Daoy (cell line): Measurements from ENCODE around the gene GIT1. TPM values are rescaled to one million over a fixed set of nuclear protein-coding genes. Genes with fewer than 3 reads are reported as not detected.

Experiments used
- DNase-seq: peaks from one replicate; pipeline ENCODE4 v3.0.0-alpha.2; 2015; ENCODE audit warnings: low read depth
- total RNA-seq: library from RNA; depleted of rRNA; stranded (reverse); fragments of >200 nt; shearing (Covaris generic); gene quantifications from 2 replicates; pipeline ENCODE4 v1.2.3, GENCODE V29; 2014

The GIT1 gene
- total RNA-seq, 1 experiment from 2014 or later, result 22.0 TPM

GRCh38 chr17:29581583-29582253 lies 7.7 kb downstream of the GIT1 start:
- DNase-seq, result no peak

- DNase-seq, result peak; percentile 89
Measured at GRCh38 chr17:29579866-29580771, 9.3 kb downstream of the GIT1 start.

- no peak for DNase-seq
Measured at GRCh38 chr17:29578626-29579485, 10.6 kb downstream of the GIT1 start.

GRCh38 chr17:29577385-29578211 lies 11.8 kb downstream of the GIT1 start:
- no peak for DNase-seq

GRCh38 chr17:29577001-29577370 lies 12.5 kb downstream of the GIT1 start:
- no peak for DNase-seq

GRCh38 chr17:29576214-29577000 lies 13.0 kb downstream of the GIT1 start:
- DNase-seq, result no peak

GRCh38 chr17:29575511-29576213 lies 13.8 kb downstream of the GIT1 start:
- DNase-seq, result no peak

- no peak for DNase-seq
Measured at GRCh38 chr17:29574732-29575510, 14.5 kb downstream of the GIT1 start.

GRCh38 chr17:29573871-29574731 lies 15.3 kb downstream of the GIT1 start:
- no peak for DNase-seq

GRCh38 chr17:29573558-29573869 lies 15.9 kb downstream of the GIT1 start:
- no peak for DNase-seq

GRCh38 chr17:29572691-29573557 lies 16.5 kb downstream of the GIT1 start:
- peak; percentile 62 for DNase-seq

- DNase-seq, result no peak
Measured at GRCh38 chr17:29571883-29572681, 17.4 kb downstream of the GIT1 start.

- DNase-seq, result no peak
Measured at GRCh38 chr17:29571486-29571882, 18.0 kb downstream of the GIT1 start.

- no peak for DNase-seq
Measured at GRCh38 chr17:29570521-29570920, 18.9 kb downstream of the GIT1 start.

- DNase-seq, result no peak
Measured at GRCh38 chr17:29569245-29569950, 20.1 kb downstream of the GIT1 start.
